Naive thymus-derived CD8-positive, alpha-beta T cell (primary cell): ENCODE data around the gene CATSPERZ. TPM values are rescaled to one million over a fixed set of nuclear protein-coding genes. Genes with fewer than 3 reads are reported as not detected.

Source experiments
- ATAC-seq, 2 donors: fragments of 150-1000 bp; cut with Tn5 transposase in 1 of 2; sonication (Bioruptor Pico), chemical (Tn5 transposase) in 1 of 2; 1 replicate in 1 of 2; 2 replicates in 1 of 2; pipeline ENCODE4 v1.10.0; 2021; ENCODE audit warnings: mild to moderate bottlenecking in 2 of 2, moderate library complexity in 2 of 2
- POLR2A ChIA-PET: fragments of 350-600 bp; sonication (Branson Sonifier 250); formaldehyde crosslinking; loops from one replicate; lab custom pipeline; 2021; ENCODE audit warnings: antibody characterized with exemption; lab: Charles Lee
- DNase-seq, 10 donors: peaks; one replicate each; pipeline versions ENCODE4 v3.0.0 to v3.0.0-alpha.2; 2020 to 2022
- H3K27ac Mint-ChIP-seq, 10 donors: one replicate each; pipeline ENCODE4 v1.8.0; 2020 to 2022; ENCODE audit warnings: mild to moderate bottlenecking in 10 of 10, mixed read lengths in 10 of 10, moderate library complexity in 4 of 10, inconsistent platforms in 1 of 10
- H3K27me3 Mint-ChIP-seq, 5 donors: one replicate each; pipeline ENCODE4 v1.8.0; 2021 to 2022; ENCODE audit warnings: mixed read lengths in 5 of 5
- H3K36me3 Mint-ChIP-seq, 3 donors: one replicate each; pipeline ENCODE4 v1.8.0; 2020 to 2022; ENCODE audit warnings: mixed read lengths in 3 of 3, mild to moderate bottlenecking in 2 of 3, inconsistent platforms in 1 of 3
- H3K4me1 Mint-ChIP-seq, 4 donors: one replicate each; pipeline ENCODE4 v1.8.0; 2021 to 2022; ENCODE audit warnings: mixed read lengths in 4 of 4
- H3K4me3 Mint-ChIP-seq, 10 donors: one replicate each; pipeline ENCODE4 v1.8.0; 2020 to 2022; ENCODE audit warnings: mild to moderate bottlenecking in 10 of 10, mixed read lengths in 10 of 10, moderate library complexity in 6 of 10, inconsistent platforms in 1 of 10
- H3K9me3 Mint-ChIP-seq, 9 donors: one replicate each; pipeline ENCODE4 v1.8.0; 2020 to 2022; ENCODE audit warnings: mixed read lengths in 9 of 9, mild to moderate bottlenecking in 3 of 9, inconsistent platforms in 1 of 9, moderate library complexity in 1 of 9
- polyA plus RNA-seq, 3 donors: library from polyadenylated mRNA; unstranded; fragments of 300-500 nt; fragmentation: Illumina TruSeq; gene quantifications; one replicate each; pipeline ENCODE4 v1.2.3, GENCODE V29; 2021
- total RNA-seq, 8 experiments: library from RNA in 2 of 8; stranded (reverse) in 2 of 8; gene quantifications; one replicate each; pipeline ENCODE4 v1.2.3 and lab custom pipeline; 2021 to 2026

The CATSPERZ gene
- total and polyA plus RNA-seq, 5 experiments from 2014 or later: not detected

GRCh38 chr11:64278576-64279190 lies 21.5 kb upstream of the CATSPERZ start:
- no peak for ATAC-seq
- DNase-seq: peak in 1 of 10 donors; percentile 53
- Mint-ChIP-seq H3K9me3 (no peaks in the 10 kb centered on the region), H3K27me3 (no peaks in the 10 kb centered on the region), H3K27ac (no peak overlapping the region), H3K4me1 (peaks cover under 1 to 11% (median 8%) of the 10 kb centered on the region in 4 donors), H3K36me3 (peaks cover 0 to 13% (median 2%) of the 10 kb centered on the region in 3 donors), H3K4me3 (no peak overlapping the region)
- POLR2A ChIA-PET: no interaction called here

DNA sequence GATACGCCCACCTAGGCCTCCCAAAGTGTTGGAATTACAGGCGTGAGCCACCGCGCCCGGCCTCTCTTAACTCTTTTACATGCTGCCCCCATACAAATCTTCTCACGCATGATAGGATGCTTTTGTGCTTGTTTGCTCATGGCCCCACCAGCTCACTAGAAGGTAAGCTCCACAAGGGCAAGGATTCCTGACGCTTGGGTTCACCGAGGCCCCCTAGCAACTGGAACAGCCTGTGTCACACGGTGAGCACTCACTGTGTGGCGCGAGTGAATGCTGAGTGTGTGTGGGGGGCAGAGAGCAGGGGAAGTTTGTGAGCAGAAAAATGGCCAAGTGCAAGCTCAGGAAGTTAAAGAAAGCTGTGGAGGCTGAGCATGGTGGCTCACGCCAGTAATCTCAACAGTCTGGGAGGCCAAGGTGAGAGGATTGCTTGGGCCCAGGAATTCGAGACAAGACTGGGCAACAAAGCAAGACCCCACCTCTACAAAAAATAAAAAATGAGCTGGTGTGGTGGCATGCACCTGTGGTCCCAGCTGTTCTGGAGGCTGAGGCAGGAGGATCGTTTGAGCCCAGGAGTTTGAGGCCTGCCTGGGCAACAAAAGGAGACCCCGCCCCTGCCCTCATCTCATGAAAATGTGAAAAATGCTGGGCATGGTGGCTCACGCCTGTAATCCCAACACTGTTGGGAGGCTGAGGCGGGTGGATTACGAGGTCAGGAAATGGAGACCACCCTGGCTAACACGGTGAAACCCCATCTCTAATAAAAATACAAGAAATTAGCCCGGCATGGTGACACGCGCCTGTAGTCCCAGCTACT lies 18.0 kb upstream of the CATSPERZ start:
- H3K4me1 Mint-ChIP-seq: peaks cover 6 to 27% (median 21%) of the 10 kb centered on the region in 4 donors
- peaks cover 0 to 13% (median 2%) of the 10 kb centered on the region in 3 donors for H3K36me3 Mint-ChIP-seq
- no peaks in the 10 kb centered on the region for H3K27me3 Mint-ChIP-seq
- no peaks in the 10 kb centered on the region for H3K9me3 Mint-ChIP-seq
- ATAC-seq: no peak
- peak overlapping the region in 2 of 10 donors; percentile 82 to 97 for H3K27ac Mint-ChIP-seq
- DNase-seq: no peak
- POLR2A ChIA-PET: interaction anchor here (0.7 to 9.9 kb wide), 5 partner anchors 12 to 394 kb away, joined by 3 to 140 read pairs (median 16); partner anchors contain the start of genes FERMT3, PRDX5 and TRMT112
- H3K4me3 Mint-ChIP-seq: no peak overlapping the region

GRCh38 chr11:64283092-64283491 lies 17.1 kb upstream of the CATSPERZ start:
- peak overlapping the region; percentile 14 to 90 (median 68) for H3K4me3 Mint-ChIP-seq
- DNase-seq (no peak), ATAC-seq (no peak)
- no peaks in the 10 kb centered on the region for H3K27me3 Mint-ChIP-seq
- POLR2A ChIA-PET: interaction anchor here (0.6 to 9.9 kb wide), 9 partner anchors 8 to 92 kb away, joined by 4 to 140 read pairs (median 9); partner anchors contain the start of genes ESRRA, FERMT3, FKBP2 and PPP1R14B
- peak overlapping the region in 8 of 10 donors; percentile 14 to 98 (median 88) for H3K27ac Mint-ChIP-seq
- H3K4me1 Mint-ChIP-seq: peaks cover 8 to 29% (median 21%) of the 10 kb centered on the region in 4 donors
- no peaks in the 10 kb centered on the region for H3K9me3 Mint-ChIP-seq
- peaks cover 0 to 13% (median 2%) of the 10 kb centered on the region in 3 donors for H3K36me3 Mint-ChIP-seq

GRCh38 chr11:64284048-64284961 lies 15.9 kb upstream of the CATSPERZ start, which contains the start of gene BAD:
TSS of gene BAD (minus strand) at chr11:64284665. CDS start at chr11:64284368, 297 bp downstream.
- H3K9me3 Mint-ChIP-seq: no peaks in the 10 kb centered on the region
- POLR2A ChIA-PET: interaction anchor here (0.6 to 9.9 kb wide), 18 partner anchors 9 to 494 kb away, joined by 3 to 140 read pairs (median 6); partner anchors contain the start of genes DNAJC4, ESRRA, FERMT3 and FKBP2
- peaks cover 8 to 29% (median 21%) of the 10 kb centered on the region in 4 donors for H3K4me1 Mint-ChIP-seq
- peaks cover 0 to 11% (median 2%) of the 10 kb centered on the region in 3 donors for H3K36me3 Mint-ChIP-seq
- H3K27me3 Mint-ChIP-seq: no peaks in the 10 kb centered on the region
- H3K27ac Mint-ChIP-seq: peak within 1 kb of the TSS; percentile 74 to 99 (median 97)
- H3K4me3 Mint-ChIP-seq: peak within 1 kb of the TSS; percentile 85 to 94 (median 90)
- ATAC-seq: peak; percentile 78 to 79
- peak; percentile 86 to 96 (median 88) for DNase-seq

DNA sequence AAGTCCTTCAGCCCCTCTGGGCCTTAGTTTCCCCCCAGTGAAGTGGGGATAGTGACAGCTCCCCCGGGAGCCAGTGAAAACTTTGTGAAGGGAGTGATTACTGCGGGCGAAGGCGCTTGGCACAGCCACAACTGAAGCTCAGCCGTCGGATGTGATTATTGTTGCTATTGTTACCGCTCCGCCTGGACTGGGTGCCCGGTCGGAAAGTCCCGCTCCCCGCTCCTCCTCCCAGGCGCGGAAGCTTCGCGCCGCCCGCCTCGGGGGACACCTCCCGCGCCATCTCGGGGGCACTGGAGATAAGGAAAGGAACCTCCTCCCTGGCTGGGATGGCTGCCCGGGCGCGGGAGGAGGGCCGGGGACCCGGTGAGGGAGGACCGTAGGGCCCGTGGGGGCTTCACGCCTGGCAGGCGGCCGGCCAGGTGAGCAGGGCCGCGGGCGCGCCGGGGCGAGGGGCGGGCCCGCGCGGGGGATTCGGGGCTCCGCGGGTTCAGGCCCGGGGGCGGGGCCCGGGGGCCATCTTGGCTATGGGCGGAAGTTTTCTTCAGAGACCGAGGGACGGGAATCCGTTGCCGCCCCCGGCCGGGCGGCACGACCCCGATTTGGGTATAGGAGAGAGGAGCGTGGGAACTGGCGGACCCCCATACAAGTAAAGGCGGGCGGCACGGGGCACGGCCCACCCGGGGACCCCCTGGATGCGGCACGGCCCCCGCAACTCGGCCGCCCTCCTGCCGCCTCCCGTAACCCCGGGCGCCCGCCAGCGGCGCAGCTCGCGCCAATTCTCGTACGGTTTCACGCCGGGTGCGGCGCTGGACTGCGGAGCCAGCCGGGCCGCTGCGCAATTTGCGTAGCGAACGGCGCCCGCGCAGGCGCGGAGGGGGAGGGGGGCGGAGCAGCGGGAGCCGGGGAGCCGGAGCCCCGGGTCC lies 14.9 kb upstream of the CATSPERZ start, which contains the start of gene GPR137:
TSS of gene GPR137 (plus strand) at position 887 of the 923 bp plus-strand sequence. CDS start 677 bp downstream, outside the sequence.
- Mint-ChIP-seq H3K27me3 (peaks cover 0 to under 1% (median 0%) of the 10 kb centered on the region in 5 donors), H3K4me1 (peaks cover 8 to 29% (median 21%) of the 10 kb centered on the region in 4 donors), H3K27ac (peak within 1 kb of the TSS; percentile 74 to 99 (median 97)), H3K9me3 (no peaks in the 10 kb centered on the region), H3K4me3 (peak within 1 kb of the TSS; percentile 85 to 94 (median 90)), H3K36me3 (peaks cover 0 to 9% (median 2%) of the 10 kb centered on the region in 3 donors)
- POLR2A ChIA-PET: interaction anchor here (0.5 to 9.9 kb wide), 18 partner anchors 10 to 494 kb away, joined by 3 to 140 read pairs (median 6); partner anchors contain the start of genes DNAJC4, ESRRA, FERMT3 and FKBP2
- peak; percentile 86 to 100 (median 92) for DNase-seq
- ATAC-seq: peak; percentile 72 to 79

DNA sequence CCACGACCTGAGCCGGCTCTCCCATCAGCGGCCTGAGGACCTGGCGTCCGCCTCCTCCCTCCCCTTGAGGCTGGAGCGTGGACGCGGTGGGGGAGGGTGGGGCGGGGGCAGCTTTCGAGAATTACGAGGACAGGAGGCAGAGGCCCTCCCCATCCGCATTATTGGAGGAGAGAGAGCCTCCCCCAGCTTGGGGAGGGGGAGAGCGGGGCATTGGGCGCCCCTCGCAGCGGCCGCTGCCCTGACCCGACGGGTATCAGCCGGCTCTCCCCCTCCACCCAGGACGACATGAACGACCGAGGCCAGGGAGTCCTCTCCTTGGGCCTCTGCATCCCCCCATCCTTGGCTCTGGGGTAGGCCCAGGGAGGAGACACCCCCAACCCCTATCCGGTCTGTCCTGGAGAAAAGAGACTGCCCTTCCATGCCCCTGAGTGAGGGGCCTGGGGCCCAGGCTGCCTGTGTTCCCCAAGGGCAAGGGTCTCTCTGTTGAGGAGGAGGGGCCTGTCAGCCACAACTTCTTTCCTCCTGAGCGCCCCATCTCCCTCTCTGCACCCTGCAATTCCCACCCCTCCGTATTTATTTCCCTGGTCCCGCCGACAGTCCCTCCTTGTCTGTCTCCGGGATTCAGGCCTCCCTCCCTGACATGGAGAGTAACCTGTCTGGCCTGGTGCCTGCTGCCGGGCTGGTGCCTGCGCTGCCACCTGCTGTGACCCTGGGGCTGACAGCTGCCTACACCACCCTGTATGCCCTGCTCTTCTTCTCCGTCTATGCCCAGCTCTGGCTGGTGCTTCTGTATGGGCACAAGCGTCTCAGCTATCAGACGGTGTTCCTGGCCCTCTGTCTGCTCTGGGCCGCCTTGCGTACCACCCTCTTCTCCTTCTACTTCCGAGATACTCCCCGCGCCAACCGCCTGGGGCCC lies 14.0 kb upstream of the CATSPERZ start:
- H3K9me3 Mint-ChIP-seq: no peaks in the 10 kb centered on the region
- peaks cover 0 to 8% (median 2%) of the 10 kb centered on the region in 3 donors for H3K36me3 Mint-ChIP-seq
- H3K4me1 Mint-ChIP-seq: peaks cover 11 to 31% (median 27%) of the 10 kb centered on the region in 4 donors
- DNase-seq: peak in 1 of 10 donors; percentile 63
- no peak for ATAC-seq
- POLR2A ChIA-PET: interaction anchor here (0.9 to 9.9 kb wide), 9 partner anchors 15 to 493 kb away, joined by 3 to 140 read pairs (median 11); partner anchors contain the start of genes ESRRA, FERMT3, NUDT22 and PPP1R14B
- peak overlapping the region; percentile 61 to 88 (median 82) for H3K4me3 Mint-ChIP-seq
- H3K27me3 Mint-ChIP-seq: peaks cover 2 to 9% (median 8%) of the 10 kb centered on the region in 5 donors
- H3K27ac Mint-ChIP-seq: peak overlapping the region; percentile 29 to 97 (median 87)

- ATAC-seq (no peak), DNase-seq (no peak)
- Mint-ChIP-seq H3K36me3 (peaks cover 0 to 3% (median 0%) of the 10 kb centered on the region in 3 donors), H3K9me3 (no peaks in the 10 kb centered on the region), H3K27me3 (peaks cover 2 to 10% (median 8%) of the 10 kb centered on the region in 5 donors), H3K4me3 (peak overlapping the region; percentile 61 to 88 (median 82)), H3K27ac (peak overlapping the region; percentile 29 to 94 (median 87)), H3K4me1 (peaks cover 11 to 28% (median 26%) of the 10 kb centered on the region in 4 donors)
- POLR2A ChIA-PET: interaction anchor here (2.7 to 9.9 kb wide), 2 partner anchors 16 to 18 kb away, joined by 18 to 140 read pairs; partner anchors contain the start of gene ESRRA
Measured at GRCh38 chr11:64286801-64287159, 13.4 kb upstream of the CATSPERZ start.

DNA sequence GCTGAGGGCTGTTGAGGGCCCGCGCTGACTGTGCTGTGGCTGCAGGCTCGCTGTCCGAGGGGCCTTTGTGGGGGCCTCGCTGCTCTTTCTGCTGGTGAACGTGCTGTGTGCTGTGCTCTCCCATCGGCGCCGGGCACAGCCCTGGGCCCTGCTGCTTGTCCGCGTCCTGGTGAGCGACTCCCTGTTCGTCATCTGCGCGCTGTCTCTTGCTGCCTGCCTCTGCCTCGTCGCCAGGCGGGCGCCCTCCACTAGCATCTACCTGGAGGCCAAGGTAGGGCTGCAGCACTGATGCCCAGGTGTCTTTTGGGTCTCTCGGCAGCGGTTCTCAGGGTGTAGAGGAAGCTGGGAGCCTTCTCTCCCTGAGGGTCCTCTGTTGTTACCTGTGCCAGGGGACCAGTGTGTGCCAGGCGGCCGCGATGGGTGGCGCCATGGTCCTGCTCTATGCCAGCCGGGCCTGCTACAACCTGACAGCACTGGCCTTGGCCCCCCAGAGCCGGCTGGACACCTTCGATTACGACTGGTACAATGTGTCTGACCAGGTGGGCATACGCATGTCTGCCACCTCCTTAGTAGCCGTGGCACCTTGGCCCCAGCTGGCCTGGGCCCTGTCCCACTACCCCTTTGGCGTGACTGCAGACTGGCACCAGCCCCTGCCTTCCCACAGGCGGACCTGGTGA lies 12.3 kb upstream of the CATSPERZ start:
- Mint-ChIP-seq H3K9me3 (no peaks in the 10 kb centered on the region), H3K4me3 (peak overlapping the region in 5 of 10 donors; percentile 18 to 62 (median 36)), H3K27me3 (peaks cover 2 to 17% (median 11%) of the 10 kb centered on the region in 5 donors), H3K27ac (peak overlapping the region in 2 of 10 donors; percentile 29 to 75), H3K36me3 (no peaks in the 10 kb centered on the region), H3K4me1 (peaks cover 10 to 31% (median 29%) of the 10 kb centered on the region in 4 donors)
- ATAC-seq (no peak), DNase-seq (peak in 1 of 10 donors; percentile 57)
- POLR2A ChIA-PET: interaction anchor here (0.5 to 9.9 kb wide), 3 partner anchors 16 to 83 kb away, joined by 3 to 140 read pairs (median 5); no protein-coding TSS in a partner anchor

- Mint-ChIP-seq H3K27ac (peak overlapping the region in 2 of 10 donors; percentile 29 to 56), H3K36me3 (no peaks in the 10 kb centered on the region), H3K9me3 (no peaks in the 10 kb centered on the region), H3K27me3 (peaks cover 3 to 22% (median 16%) of the 10 kb centered on the region in 5 donors), H3K4me3 (peak overlapping the region in 1 of 10 donors; percentile 22), H3K4me1 (peaks cover 7 to 31% (median 26%) of the 10 kb centered on the region in 4 donors)
- POLR2A ChIA-PET: interaction anchor here (2.5 to 9.9 kb wide), 2 partner anchors 16 to 18 kb away, joined by 5 to 140 read pairs; no protein-coding TSS in a partner anchor
- no peak for ATAC-seq
- DNase-seq: no peak
Measured at GRCh38 chr11:64288353-64288750, 11.8 kb upstream of the CATSPERZ start.
